Measurements from ENCODE around the gene ARMC6.

The ARMC6 gene

GRCh38 chr19:19057317-19057716, 23.9 kb downstream of the ARMC6 start:
- H2AFZ ChIP-seq (ENCODE audit: low read length), result no peak overlapping the region
- H3F3A ChIP-seq (ENCODE audit: insufficient read depth, low read length), result peaks cover 6% of the 10 kb centered on the region; the same call in 1 of the 2 replicates
- no peak overlapping the region for H3K4me2 ChIP-seq (ENCODE audit: low read depth, low read length)
- H3K9me3 ChIP-seq (replicated peaks; ENCODE audit: insufficient read depth, low read length), result no peaks in the 10 kb centered on the region
- no peaks in the 10 kb centered on the region for H3K9me2 ChIP-seq (replicated peaks; ENCODE audit: insufficient read depth, low read length)
- no peak overlapping the region for H3K9ac ChIP-seq (ENCODE audit: low read length)
- no peak overlapping the region for H3K27ac ChIP-seq (ENCODE audit: low read length)
- H3K36me3 ChIP-seq (replicated peaks; ENCODE audit: insufficient read depth, low read length), result 0 out of 2 replicates have a peak, but pooled peaks cover 4% of the 10 kb centered on the region
- no peaks in the 10 kb centered on the region for H3K4me1 ChIP-seq (ENCODE audit: low read length)
- H3K4me3 ChIP-seq (ENCODE audit: low read length), result no peak overlapping the region
- H3K27me3 ChIP-seq (replicated peaks; ENCODE audit: insufficient read depth, low read length), result no peaks in the 10 kb centered on the region
- H3K79me2 ChIP-seq (ENCODE audit: low read length), result peaks cover 3% of the 10 kb centered on the region; the same call in 1 of the 2 replicates
- no peak for TF ChIP-seq EZH2phosphoT487 (IDR thresholded peaks at IDR 0.05; ENCODE audit: low read length)
- TF ChIP-seq EZH2 (optimal IDR thresholded peaks at IDR 0.05; ENCODE audit: low read depth, low read length), result no peak
- no peak for TF ChIP-seq CTCF (IDR thresholded peaks at IDR 0.05; ENCODE audit: low read length)
- DNase-seq, result no peak
- no peaks in the 10 kb centered on the region for H4K20me1 ChIP-seq (ENCODE audit: insufficient read depth, low read length)

- Histone ChIP-seq H2AFZ (ENCODE audit: low read length) (no peak overlapping the region), H3F3A (ENCODE audit: insufficient read depth, low read length) (peaks cover 10% of the 10 kb centered on the region; the same call in 1 of the 2 replicates), H3K27ac (ENCODE audit: low read length) (no peak overlapping the region), H3K9ac (ENCODE audit: low read length) (no peak overlapping the region), H3K4me3 (ENCODE audit: low read length) (no peak overlapping the region), H3K9me3 (replicated peaks; ENCODE audit: insufficient read depth, low read length) (no peaks in the 10 kb centered on the region), H3K79me2 (ENCODE audit: low read length) (peaks cover 3% of the 10 kb centered on the region; the same call in 1 of the 2 replicates), H3K4me1 (ENCODE audit: low read length) (no peaks in the 10 kb centered on the region), H3K36me3 (replicated peaks; ENCODE audit: insufficient read depth, low read length) (0 out of 2 replicates have a peak, but pooled peaks cover 4% of the 10 kb centered on the region), H3K9me2 (replicated peaks; ENCODE audit: insufficient read depth, low read length) (no peaks in the 10 kb centered on the region), H3K4me2 (ENCODE audit: low read depth, low read length) (no peak overlapping the region), H4K20me1 (ENCODE audit: insufficient read depth, low read length) (no peaks in the 10 kb centered on the region), H3K27me3 (replicated peaks; ENCODE audit: insufficient read depth, low read length) (no peaks in the 10 kb centered on the region)
- TF ChIP-seq EZH2phosphoT487 (IDR thresholded peaks at IDR 0.05; ENCODE audit: low read length) (no peak), CTCF (IDR thresholded peaks at IDR 0.05; ENCODE audit: low read length) (no peak), EZH2 (optimal IDR thresholded peaks at IDR 0.05; ENCODE audit: low read depth, low read length) (no peak)
- no peak for DNase-seq
Measured at GRCh38 chr19:19057720-19058119, 24.3 kb downstream of the ARMC6 start.

- no peak for TF ChIP-seq CTCF (IDR thresholded peaks at IDR 0.05; ENCODE audit: low read length)
- 0 out of 2 replicates have a peak, but pooled peaks cover 4% of the 10 kb centered on the region for H3K36me3 ChIP-seq (replicated peaks; ENCODE audit: insufficient read depth, low read length)
- no peak overlapping the region for H3K27ac ChIP-seq (ENCODE audit: low read length)
- H3K79me2 ChIP-seq (ENCODE audit: low read length), result peaks cover 3% of the 10 kb centered on the region
- H2AFZ ChIP-seq (ENCODE audit: low read length), result no peak overlapping the region
- H3K9me3 ChIP-seq (replicated peaks; ENCODE audit: insufficient read depth, low read length), result no peaks in the 10 kb centered on the region
- H3K9me2 ChIP-seq (replicated peaks; ENCODE audit: insufficient read depth, low read length), result no peaks in the 10 kb centered on the region
- no peaks in the 10 kb centered on the region for H3K4me1 ChIP-seq (ENCODE audit: low read length)
- DNase-seq, result no peak
- no peak overlapping the region for H3K4me2 ChIP-seq (ENCODE audit: low read depth, low read length)
- no peaks in the 10 kb centered on the region for H3K27me3 ChIP-seq (replicated peaks; ENCODE audit: insufficient read depth, low read length)
- H3K9ac ChIP-seq (ENCODE audit: low read length), result no peak overlapping the region
- H4K20me1 ChIP-seq (ENCODE audit: insufficient read depth, low read length), result no peaks in the 10 kb centered on the region
- H3F3A ChIP-seq (ENCODE audit: insufficient read depth, low read length), result peaks cover 12% of the 10 kb centered on the region; the same call in 1 of the 2 replicates
- no peak overlapping the region for H3K4me3 ChIP-seq (ENCODE audit: low read length)
Measured at GRCh38 chr19:19059018-19059836, 25.8 kb downstream of the ARMC6 start.

Measured in MM.1S (cell line).